ENCODE measurements around the gene KCNH8.

The KCNH8 gene

DNA sequence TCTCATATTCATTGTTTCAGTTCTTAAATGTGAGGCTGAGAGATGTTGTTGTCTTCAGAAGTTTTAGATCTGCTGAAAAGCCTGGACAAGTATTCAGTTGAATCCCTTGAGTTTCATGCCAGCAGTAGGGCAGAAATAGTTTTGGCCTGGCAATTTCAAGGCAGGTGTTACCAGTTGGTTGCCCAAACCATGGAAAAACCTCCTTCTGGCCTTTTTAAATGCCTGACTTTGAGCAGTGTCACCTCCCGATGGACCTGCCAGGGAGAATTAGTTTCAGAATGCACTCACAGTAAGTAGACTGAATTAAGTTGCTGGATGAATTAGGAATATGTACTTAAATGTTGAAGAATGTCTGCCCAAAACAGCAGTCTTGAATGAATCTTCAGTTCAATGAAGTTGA lies 383.1 kb downstream of the KCNH8 start:
- DNase-seq (ENCODE audit: low read depth): no peak
- H3K4me3 ChIP-seq (ENCODE audit: low read length): no peak overlapping the region
- TF ChIP-seq CTCF (conservative IDR thresholded peaks at IDR 0.05; ENCODE audit: low read depth, low read length): no peak

- no peak for TF ChIP-seq CTCF (conservative IDR thresholded peaks at IDR 0.05; ENCODE audit: low read depth, low read length)
Observed at GRCh38 chr3:19539518-19540392, 391.4 kb downstream of the KCNH8 start.

DNA sequence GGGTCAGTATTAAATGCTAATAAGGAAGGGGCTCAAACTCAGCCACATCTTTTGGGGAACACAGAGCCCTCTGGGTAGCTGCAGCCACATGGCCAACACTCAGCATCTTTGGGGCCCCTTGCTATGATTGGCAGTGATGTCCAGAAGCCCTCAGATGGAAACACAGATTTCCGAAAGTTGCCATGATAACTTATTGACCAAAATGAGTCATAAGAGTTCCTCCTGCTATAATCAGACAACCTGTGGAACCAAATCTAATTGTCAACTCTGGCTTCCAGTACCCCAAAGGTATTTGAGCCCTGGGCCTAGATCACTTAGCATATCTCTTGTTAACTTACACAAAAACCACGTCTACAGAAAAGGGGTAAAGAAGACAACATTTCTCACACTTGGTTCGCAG lies 392.2 kb downstream of the KCNH8 start:
- H3K4me3 ChIP-seq (ENCODE audit: low read length): no peak overlapping the region
- TF ChIP-seq CTCF (conservative IDR thresholded peaks at IDR 0.05; ENCODE audit: low read depth, low read length): no peak
- DNase-seq (ENCODE audit: low read depth): no peak

More at GRCh38 chr3:19539518-19540392, 391.4 kb downstream of the KCNH8 start:
- no peak overlapping the region for H3K4me3 ChIP-seq (ENCODE audit: low read length)
- DNase-seq (ENCODE audit: low read depth): no peak

- TF ChIP-seq CTCF (conservative IDR thresholded peaks at IDR 0.05; ENCODE audit: low read depth, low read length): no peak
- no peak for DNase-seq (ENCODE audit: low read depth)
- H3K4me3 ChIP-seq (ENCODE audit: low read length): no peak overlapping the region
Observed at GRCh38 chr3:19541284-19541683, 393.0 kb downstream of the KCNH8 start.

DNA sequence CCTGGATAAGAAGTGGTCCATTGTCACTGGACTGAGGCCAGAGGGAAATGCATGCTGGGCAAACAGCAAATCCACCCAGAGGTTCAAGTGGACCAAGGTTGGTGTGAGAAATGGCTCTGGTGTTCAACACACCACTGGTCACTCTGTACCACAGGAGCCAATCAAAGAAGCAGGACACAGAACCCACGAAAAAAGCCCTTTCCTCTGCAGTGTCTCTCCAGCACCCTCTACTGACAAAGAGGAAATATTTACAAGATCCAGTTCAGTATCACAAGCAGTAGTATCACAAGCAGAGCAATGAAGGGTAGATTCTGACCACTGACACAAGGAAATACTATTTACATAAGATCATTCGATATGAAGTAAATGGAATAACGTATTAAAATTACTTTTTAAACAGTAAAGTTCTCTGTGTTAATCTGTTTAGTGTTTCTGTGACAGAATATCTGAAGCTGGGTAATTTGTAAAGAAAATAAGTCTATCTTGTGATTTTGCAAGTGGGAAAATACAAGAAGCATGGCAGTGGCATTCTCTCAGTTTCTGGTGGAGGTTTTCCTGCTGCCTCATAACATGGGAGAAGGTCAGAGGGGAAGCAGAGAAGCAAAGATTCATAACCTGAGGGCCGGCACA lies 395.0 kb downstream of the KCNH8 start:
- TF ChIP-seq CTCF (conservative IDR thresholded peaks at IDR 0.05; ENCODE audit: low read depth, low read length): peak; percentile 72
- H3K4me3 ChIP-seq (ENCODE audit: low read length): no peak overlapping the region
- no peak for DNase-seq (ENCODE audit: low read depth)

GRCh38 chr3:19547665-19548464 lies 399.6 kb downstream of the KCNH8 start:
- H3K4me3 ChIP-seq (ENCODE audit: low read length): no peak overlapping the region
- no peak for TF ChIP-seq CTCF (conservative IDR thresholded peaks at IDR 0.05; ENCODE audit: low read depth, low read length)
- DNase-seq (ENCODE audit: low read depth): no peak

Measured in retinal pigment epithelial cell (primary cell).